ENCODE results near the gene ACBD3. TPM values are rescaled to one million over a fixed set of nuclear protein-coding genes. Genes with fewer than 3 reads are reported as not detected.

The ACBD3 gene
- total and polyA plus RNA-seq, 2 of the 8 experiments (the other 6 are each of a cell fraction or from before 2014, with no cell fraction given) = 8.4 to 29.4 TPM

GRCh38 chr1:226195144-226195543 is 8.6 kb upstream of the ACBD3 start:
- Histone ChIP-seq H3K79me2 (ENCODE audit: control insufficient read depth in 1 of 2, insufficient read depth in 2 of 2, low read length in 2 of 2) (no peaks in the 10 kb centered on the region), H2BK5ac (ENCODE audit: low read depth, low read length) (no peak overlapping the region), H2BK120ac (replicated peaks; ENCODE audit: low read depth, low read length) (no peak overlapping the region), H3K18ac (ENCODE audit: extremely low read depth, low read length) (no peak overlapping the region), H3K36me3 (ENCODE audit: control insufficient read depth in 2 of 4, insufficient read depth in 4 of 4, low read length in 3 of 4) (no peaks in the 10 kb centered on the region), H3K14ac (ENCODE audit: insufficient read length) (no peak overlapping the region), H3K23ac (ENCODE audit: insufficient read length) (no peak overlapping the region), H2BK20ac (ENCODE audit: low read length) (no peak overlapping the region), H3K4me3 (ENCODE audit: extremely low read depth in 1 of 4, insufficient read depth in 2 of 4, low read depth in 3 of 4, low read length in 4 of 4) (no peak overlapping the region), H4K5ac (ENCODE audit: insufficient read length, low read depth, low read length) (no peak overlapping the region), H3K27me3 (replicated peaks in 1 of 4; ENCODE audit: control insufficient read depth in 3 of 4, extremely low read depth in 1 of 4, insufficient read depth in 3 of 4, low read length in 3 of 4) (no peaks in the 10 kb centered on the region; a peak in 1 of 7 replicates), H4K91ac (replicated peaks; ENCODE audit: insufficient read length, low read length) (no peak overlapping the region), H3K79me1 (ENCODE audit: low read depth, low read length) (no peaks in the 10 kb centered on the region), H2AK5ac (ENCODE audit: low read depth, low read length) (no peak overlapping the region), H4K20me1 (replicated peaks in 1 of 2; ENCODE audit: control insufficient read depth in 1 of 2, insufficient read depth in 2 of 2, low read length in 2 of 2) (no peaks in the 10 kb centered on the region), H3K4me1 (replicated peaks in 1 of 4; ENCODE audit: control insufficient read depth in 3 of 4, insufficient read depth in 4 of 4, low read length in 3 of 4) (no peaks in the 10 kb centered on the region), H3K23me2 (ENCODE audit: low read depth, low read length) (no peaks in the 10 kb centered on the region), H3K9ac (replicated peaks in 1 of 4; ENCODE audit: extremely low read depth in 1 of 4, low read depth in 3 of 4, low read length in 3 of 4) (no peak overlapping the region), H3K4ac (replicated peaks; ENCODE audit: insufficient read length, low read depth, low read length) (no peak overlapping the region), H2BK15ac (ENCODE audit: low read length) (no peak overlapping the region), H3K9me3 (ENCODE audit: insufficient read depth in 2 of 2, low read depth in 1 of 2, low read length in 1 of 2) (no peaks in the 10 kb centered on the region), H2BK12ac (ENCODE audit: low read depth, low read length) (no peak overlapping the region), H3K27ac (ENCODE audit: low read depth, low read length) (no peak overlapping the region), H4K8ac (ENCODE audit: extremely low read depth, insufficient read depth, low read length) (no peak overlapping the region), H3K56ac (replicated peaks; ENCODE audit: insufficient read length, low read depth, low read length) (no peak overlapping the region), H2AFZ (ENCODE audit: low read length) (no peak overlapping the region), H3K4me2 (ENCODE audit: insufficient read depth in 1 of 2, low read depth in 2 of 2, low read length in 2 of 2) (no peak overlapping the region)
- FAIRE-seq = no peak
- ChIA-PET POLR2A (ENCODE audit: partially characterized antibody) (no interaction called here), CTCF (ENCODE audit: partially characterized antibody) (interaction anchor here (2.1 to 10.3 kb wide), 4 partner anchors 14 to 69 kb away, joined by 7 to 139 read pairs (median 68); partner anchors contain the start of gene MIXL1)
- 90% methylated on average over 1 of the region's 1 CpG; no CpG with 5 or more reads in 1 of the 2 experiments for WGBS, 2 experiments (ENCODE audit: extremely low coverage in 1 of 2, insufficient coverage in 1 of 2, insufficient read length in 1 of 2, insufficient replicate concordance in 2 of 2, low coverage in 1 of 2, low lambda C conversion rate in 2 of 2, missing lambda C conversion rate in 1 of 2)
- no peak for DNase-seq (ENCODE audit: low read depth in 1 of 2, low spot score in 2 of 2)
- TF ChIP-seq CHD1 (IDR thresholded peaks at IDR 0.05; ENCODE audit: low read depth, low read length) (no peak), TAF7 (optimal IDR thresholded peaks at IDR 0.05; ENCODE audit: borderline replicate concordance, low read depth, low read length) (no peak), KDM1A (IDR thresholded peaks at IDR 0.05; ENCODE audit: borderline replicate concordance, low read length) (no peak), SP2 (IDR thresholded peaks at IDR 0.05; ENCODE audit: low read length) (no peak), CTBP2 (IDR thresholded peaks at IDR 0.05; ENCODE audit: borderline replicate concordance, insufficient read depth, insufficient read length, low read length) (no peak), ATF3 (IDR thresholded peaks at IDR 0.05; ENCODE audit: insufficient read depth, low read depth, low read length) (no peak), E2F6 (IDR thresholded peaks at IDR 0.05) (no peak), ASH2L (IDR thresholded peaks at IDR 0.05; ENCODE audit: low read length) (no peak), ATF2 (IDR thresholded peaks at IDR 0.05; ENCODE audit: low read length) (no peak), KDM4A (IDR thresholded peaks at IDR 0.05; ENCODE audit: low read depth, low read length, severe bottlenecking) (no peak), POLR2A (IDR thresholded peaks at IDR 0.05; ENCODE audit: control extremely low read depth in 1 of 2, low read depth in 2 of 2, low read length in 2 of 2) (no peak)
